Activated CD8-positive, alpha-beta memory T cell treated with anti-CD3 and anti-CD28 coated beads, Interleukin-2, amount 50 U/mL, for 4 hours (primary cell): ENCODE data around the gene CMIP.
A peak's percentile ranks its signal among the peaks of the same experiment; 100 is the strongest.

Experiments used
- DNase-seq: peaks from one replicate; pipeline ENCODE4 v3.0.0-alpha.2; 2020

CMIP gene

DNA sequence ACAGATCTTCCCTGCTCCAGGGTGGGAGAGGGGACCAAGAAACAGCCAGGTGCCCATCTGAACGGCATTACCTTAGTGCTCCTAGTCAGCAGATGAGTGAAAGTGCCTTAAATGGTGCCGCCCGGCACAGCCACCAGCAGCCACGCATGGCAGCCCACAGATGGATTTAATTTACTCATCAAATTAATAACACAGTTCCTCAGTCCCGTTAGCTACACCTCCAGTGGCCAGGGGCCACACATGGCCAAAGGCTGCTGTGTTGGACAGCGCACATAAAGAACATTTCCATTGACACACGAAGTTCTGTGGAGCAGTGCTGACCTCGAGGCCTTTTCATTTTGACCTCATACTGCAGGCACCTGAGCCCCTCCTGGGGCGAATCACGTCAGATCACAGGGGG lies 166.3 kb downstream of the CMIP start:
- no peak for DNase-seq

GRCh38 chr16:81611721-81612120 lies 167.1 kb downstream of the CMIP start:
- no peak for DNase-seq

- no peak for DNase-seq
These were observed 167.9 kb downstream of the CMIP start for GRCh38 chr16:81612351-81613163.

DNA sequence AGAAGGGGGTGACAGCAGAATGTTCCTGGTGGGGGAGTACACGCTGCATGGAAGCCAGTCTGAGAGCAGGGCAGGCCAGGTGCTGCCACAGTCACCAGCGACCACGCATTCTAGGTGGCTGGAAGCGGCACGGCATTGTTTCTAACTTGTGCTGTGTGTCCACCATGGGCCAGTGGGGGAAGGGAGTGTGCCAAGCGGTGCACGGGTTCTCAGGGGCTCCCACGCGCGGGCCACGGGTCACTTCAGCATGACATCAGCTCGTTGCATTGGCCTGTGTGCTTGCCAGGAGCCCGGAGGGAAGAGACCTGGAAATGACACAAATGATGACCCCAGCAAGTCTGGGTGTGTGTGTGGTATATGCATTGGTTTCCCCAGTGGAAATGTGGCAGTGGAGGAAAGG lies 169.6 kb downstream of the CMIP start:
- no peak for DNase-seq

DNA sequence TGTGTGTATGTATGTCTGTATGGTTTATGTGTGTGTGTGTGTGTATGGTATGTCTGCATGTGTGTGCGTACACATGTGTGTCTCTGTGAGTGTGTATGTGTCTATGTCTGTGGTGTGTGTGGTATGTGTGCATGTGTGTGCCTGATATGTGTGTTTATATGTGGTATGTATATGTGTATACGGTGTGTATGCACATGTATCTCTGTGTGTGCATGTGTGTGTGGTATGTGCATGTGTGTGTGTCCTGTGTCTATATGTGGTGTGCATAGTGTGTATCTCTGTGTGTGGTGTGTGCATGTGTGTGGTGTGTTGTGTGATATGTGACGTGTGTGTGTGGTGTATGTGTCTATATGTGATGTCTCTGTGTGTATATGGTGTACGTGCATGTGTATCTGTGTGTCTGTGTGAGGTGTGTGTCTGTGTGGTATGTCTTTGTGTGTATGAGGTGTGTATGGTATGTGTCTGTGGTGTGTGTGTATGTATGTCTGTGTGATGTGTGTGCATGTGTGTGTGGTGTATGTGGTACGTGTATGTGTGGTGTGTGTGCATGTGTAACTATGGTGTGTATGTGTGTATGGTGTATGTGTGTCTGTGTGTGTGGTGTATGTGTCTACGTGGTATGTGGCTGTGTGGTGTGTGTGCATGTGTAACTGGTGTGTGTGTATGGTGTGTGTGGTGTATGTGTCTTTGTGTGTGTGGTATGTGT lies 170.2 kb downstream of the CMIP start:
- no peak for DNase-seq

DNA sequence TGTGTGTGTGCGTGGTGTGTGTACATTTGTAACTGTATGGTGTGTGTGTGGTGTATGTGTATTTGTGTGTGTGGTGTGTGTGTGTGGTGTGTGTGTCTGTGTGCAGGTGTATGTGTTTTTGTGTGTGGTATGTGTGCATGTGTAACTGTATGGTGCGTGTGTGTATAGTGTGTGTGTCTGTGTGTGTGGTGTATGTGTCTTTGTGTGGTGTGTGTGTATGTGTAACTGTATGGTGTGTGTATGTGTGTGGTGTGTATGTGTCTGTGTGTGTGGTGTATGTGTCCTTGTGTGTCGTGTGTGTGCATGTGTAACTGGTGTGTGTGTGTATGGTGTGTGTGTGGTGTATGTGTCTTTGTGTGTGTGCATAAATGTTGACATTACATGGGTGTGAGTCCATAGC lies 170.8 kb downstream of the CMIP start:
- no peak for DNase-seq

DNA sequence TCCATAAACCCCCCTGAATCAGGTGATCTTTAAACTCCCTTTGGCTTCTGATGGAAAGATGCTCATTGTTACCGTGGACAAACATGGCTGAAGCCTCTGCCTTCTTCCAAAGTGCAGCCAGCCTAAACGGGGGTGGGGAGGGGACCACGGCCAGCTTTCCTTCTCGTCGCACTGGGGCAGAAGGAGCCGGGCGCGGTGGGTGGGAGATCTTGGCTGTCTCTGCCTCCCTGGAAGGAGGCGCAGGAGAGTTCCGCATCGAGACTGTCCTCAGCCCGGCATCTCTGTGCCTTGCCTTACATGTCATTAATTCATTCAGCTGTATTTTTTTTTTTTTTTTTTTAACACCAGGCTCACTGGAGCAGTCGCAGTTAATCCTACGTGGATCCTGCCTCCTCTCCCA lies 171.2 kb downstream of the CMIP start:
- DNase-seq = no peak

DNA sequence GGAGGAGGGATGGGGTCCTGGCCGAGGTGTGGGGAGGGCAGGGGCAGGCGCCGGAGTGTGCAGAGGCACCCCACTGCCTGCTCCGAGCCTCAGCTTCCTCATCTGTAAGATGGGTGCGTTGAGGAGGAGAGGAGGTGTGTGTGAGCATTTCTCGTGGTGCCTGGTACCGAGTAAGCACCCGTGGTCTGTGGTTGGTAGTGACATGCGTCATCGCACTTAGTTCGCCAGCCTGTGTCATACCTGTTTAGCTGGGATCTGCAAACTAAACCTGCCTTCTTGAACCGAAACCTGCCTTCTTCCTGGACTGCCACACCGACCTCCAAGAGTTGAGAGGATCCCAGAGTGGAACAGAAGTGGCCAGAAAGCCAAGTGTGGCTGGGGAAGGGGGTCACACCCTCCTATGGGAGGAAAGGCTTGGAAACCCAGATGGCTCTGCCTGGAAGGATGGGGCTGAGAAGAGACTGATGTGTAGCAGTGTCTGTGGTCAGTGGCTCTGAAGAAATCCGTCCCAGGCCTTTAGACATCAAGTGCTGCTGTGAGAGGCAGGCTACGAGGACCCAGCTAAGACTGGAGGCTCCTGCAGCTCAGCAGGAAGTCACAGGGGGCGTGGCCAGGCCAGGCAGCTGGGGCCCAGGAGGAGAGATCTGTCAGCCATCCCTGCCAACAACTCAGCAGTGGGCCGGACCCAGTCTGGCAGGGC lies 171.9 kb downstream of the CMIP start:
- peak; percentile 74 for DNase-seq

DNA sequence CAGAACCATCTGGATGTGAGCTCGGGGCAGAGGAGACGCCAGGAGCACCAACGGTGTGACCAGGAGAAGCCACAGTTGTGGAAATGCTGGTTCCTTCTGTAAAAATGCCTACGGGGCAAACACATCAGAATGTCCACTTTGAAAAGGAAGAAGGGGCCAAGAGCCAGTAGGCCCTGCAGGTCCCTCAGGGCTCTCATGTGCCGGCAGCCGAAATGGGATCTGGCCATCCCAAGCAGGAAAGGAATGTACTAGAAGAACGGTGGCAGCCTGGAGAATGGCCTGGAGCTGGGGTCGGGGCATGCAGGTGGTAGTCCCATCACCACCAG lies 172.4 kb downstream of the CMIP start:
- DNase-seq = no peak

DNA sequence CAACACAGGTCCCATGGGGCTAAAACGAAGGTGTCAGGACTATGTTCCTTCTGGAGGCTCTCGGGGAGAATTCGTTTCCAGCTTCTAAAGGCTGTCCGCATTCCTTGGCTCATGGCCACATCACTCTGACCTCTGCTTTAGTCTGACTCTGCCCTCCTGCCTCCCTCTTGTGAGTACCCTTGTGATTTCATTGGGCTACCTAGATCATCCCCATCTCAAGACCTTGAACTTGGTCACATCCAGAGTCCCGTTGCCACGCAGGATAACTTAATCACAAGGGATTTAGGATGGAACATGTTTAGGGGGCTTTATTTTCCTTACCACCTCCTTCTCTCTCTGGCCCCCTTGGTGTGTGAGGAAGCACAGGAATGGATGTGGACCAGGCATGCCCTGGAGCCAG lies 173.6 kb downstream of the CMIP start:
- DNase-seq = no peak

GRCh38 chr16:81618661-81619060 lies 174.1 kb downstream of the CMIP start:
- no peak for DNase-seq

DNA sequence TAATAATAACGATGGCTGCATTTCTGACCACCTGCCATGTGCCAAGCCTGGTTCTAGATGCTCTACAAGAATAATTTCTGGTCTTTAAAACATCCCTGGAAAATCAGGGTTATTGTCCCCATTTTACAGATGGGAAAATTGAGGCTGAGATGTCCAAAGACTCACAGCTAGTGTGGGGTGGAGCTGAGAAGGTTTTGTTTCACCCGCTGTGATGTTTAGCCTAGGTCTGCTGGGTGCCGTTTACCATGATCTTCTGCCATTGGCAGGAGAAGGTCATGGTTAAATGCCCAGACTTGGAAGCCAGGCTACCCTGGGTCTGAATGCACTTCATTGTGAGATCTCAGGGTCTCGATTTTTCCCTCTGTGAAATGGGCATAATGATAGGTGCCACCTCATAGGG lies 175.4 kb downstream of the CMIP start:
- DNase-seq = no peak

DNA sequence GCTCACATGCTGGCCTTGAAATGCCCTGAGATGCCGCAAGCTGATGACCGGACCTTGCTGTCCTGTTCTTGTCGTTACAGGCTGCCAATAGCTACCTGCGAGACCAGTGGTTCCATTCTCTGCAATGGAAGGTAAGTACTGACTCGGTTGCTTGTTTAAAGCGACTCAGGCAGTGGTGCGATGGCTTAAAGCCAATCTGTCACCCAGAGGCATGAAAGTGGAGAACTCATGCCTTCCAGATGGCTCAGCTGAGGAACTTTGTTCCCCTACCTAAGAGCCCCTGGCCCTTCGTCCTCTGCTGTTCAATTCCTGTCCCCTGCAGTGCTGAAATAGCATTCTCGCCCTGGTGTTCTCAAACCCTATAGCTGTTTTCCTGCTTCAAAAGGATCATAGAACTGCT lies 176.2 kb downstream of the CMIP start:
- DNase-seq = no peak

GRCh38 chr16:81621496-81621895 lies 176.9 kb downstream of the CMIP start:
- DNase-seq = no peak

DNA sequence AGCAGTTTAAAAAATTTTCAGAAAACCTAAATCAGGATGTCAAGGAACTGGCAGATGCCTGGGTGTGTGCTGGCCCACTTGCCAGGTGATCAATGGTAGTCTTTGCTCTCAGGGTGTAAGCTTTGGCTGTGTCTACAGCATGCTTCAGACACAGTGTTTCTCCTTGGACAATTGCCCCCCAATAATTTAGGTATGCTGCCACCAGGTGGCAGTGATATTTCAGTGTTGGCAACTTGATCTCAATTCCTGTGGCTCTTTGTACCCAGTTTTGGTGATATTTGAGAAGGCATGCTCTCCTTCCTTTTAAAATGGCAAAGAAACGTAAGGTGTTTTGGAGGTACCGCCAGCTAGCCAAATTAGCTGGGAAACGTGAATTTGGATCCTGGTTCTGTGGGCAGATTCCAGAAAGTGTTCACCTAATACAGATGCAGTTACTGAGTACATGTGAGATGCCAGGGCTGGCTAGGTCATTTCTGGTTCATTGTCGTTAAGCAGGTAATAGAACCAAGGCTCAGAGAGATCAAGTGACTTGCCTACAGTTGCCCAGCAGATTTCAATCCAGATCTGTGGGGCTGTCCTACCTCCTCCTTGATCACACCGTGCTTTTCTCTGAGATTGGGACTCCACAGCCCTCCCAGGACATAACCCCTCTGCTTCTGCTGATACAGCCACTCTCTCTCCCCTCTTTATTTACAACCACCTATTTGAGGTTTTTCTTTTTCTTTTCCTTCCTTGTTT lies 178.9 kb downstream of the CMIP start:
- peak; percentile 66 for DNase-seq

GRCh38 chr16:81624403-81624759 lies 179.8 kb downstream of the CMIP start:
- no peak for DNase-seq

DNA sequence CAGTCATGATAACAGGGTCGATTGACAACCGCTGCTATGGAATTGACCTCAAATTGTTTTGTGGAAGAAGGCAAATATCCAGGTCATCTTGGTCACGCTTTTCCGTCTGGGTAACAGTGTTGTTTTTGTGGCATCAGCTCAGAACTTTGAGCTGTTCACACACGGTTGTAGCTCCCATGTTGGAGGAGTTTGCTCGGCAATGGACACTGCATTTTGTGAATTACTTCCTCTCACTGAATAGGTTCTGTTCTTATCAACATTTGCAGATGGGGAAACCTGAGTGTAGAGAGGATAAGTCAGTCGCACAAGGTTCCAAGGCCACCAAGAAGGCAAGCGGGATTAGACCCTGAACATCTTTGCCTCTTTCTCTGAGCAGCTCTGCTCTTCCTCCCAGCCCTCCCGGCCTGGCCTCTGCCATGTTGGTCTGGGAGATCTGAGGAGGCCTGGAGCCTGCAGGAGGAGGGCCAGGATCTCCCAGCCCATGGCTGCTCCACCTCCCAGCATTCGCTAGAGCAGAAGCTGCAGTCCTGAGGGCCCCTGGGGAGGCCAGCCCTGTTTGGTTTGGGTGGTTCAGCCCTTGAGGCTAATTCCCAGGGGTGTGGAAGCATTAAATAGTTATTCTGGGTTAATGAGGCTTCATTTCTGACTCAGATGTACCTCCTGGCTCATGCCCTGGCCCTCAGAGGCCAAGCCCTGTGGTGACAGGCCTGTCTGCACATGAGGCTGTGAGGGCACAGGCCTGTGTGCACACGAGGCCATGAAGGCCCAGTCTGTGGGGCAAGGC lies 180.3 kb downstream of the CMIP start:
- no peak for DNase-seq

DNA sequence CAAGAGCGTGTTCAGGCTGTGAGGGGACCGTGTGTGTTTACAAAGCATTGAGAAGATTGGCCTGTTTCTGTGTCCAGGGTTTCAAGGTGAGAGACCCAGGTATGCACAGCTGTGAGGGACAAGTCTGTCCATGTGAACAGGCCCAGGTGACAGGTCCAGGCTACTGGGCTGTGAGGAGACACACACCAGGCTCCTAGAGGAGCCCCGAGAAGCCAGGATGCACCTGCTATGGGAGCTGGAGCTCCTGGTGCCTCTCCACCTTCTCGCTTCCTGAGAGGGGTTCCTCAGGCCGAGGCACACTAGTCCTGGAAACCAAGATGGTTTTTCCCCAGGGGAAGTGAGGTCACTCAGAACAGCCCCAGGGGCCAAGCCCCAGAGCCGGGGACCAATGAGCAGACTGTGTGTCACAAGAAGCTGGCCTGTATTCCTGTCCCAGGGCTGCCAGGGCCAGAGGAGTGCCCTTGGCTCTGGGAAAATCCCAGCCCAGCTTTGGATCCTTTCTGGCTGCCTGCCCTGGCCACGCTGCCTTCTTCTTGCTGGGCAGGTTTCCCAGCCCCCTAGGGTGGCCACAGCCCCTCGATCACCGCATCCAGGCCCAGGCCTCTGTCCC lies 181.0 kb downstream of the CMIP start:
- no peak for DNase-seq

- DNase-seq = no peak
These were observed 181.6 kb downstream of the CMIP start for GRCh38 chr16:81626181-81626674.

DNA sequence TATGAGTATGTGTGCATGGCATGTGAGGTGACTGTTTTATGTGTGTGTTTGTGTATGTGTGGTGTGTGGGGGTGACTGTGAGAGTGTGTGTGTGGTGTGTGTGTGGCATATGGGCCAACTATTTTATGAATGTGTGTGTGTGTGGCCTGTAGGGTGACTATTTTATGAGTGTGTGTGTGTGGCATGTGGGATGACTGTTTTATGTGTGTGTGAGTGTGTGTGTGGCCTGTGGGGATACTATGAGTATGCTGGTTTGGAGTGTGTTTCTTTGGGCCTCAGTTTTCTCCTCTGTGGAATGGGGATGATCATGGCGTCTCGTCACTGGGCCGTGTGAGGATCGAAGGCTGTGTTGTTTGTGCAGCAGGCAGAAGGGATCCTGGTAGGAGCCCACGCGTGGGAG lies 182.4 kb downstream of the CMIP start:
- no peak for DNase-seq

GRCh38 chr16:81627729-81628244 lies 183.2 kb downstream of the CMIP start:
- no peak for DNase-seq
